H9 (cell line): ENCODE measurements around the gene FARP1. TPM values are rescaled to one million over a fixed set of nuclear protein-coding genes. Genes with fewer than 3 reads are reported as not detected.

Experiments
- DNase-seq: peaks from one replicate; pipeline ENCODE4 v3.0.0-alpha.2; 2017
- H2AFZ ChIP-seq: one replicate; pipeline ENCODE4 v1.6.1; 2013; ENCODE audit warnings: mild to moderate bottlenecking, low read length, control low read depth, moderate library complexity
- H2AK5ac ChIP-seq: 2 replicates; pipeline ENCODE4 v1.6.1; 2013; ENCODE audit warnings: low read length, control low read depth, mixed read lengths; ENCODE audit not compliant: insufficient read length
- H2BK120ac ChIP-seq: one replicate; pipeline ENCODE4 v1.6.1; 2013; ENCODE audit warnings: low read depth, mild to moderate bottlenecking, low read length, control low read depth, inconsistent platforms; ENCODE audit not compliant: poor library complexity, severe bottlenecking
- H2BK12ac ChIP-seq: 2 replicates; pipeline ENCODE4 v1.6.1; 2013; ENCODE audit warnings: low read length, control low read depth, mixed read lengths, low read depth; ENCODE audit not compliant: insufficient read length
- H2BK15ac ChIP-seq: 2 replicates; pipeline ENCODE4 v1.6.1; 2013; ENCODE audit warnings: low read depth, low read length, control low read depth
- H2BK20ac ChIP-seq: one replicate; pipeline ENCODE4 v1.6.1; 2013; ENCODE audit warnings: low read depth, mild to moderate bottlenecking, low read length, control low read depth, inconsistent platforms; ENCODE audit not compliant: poor library complexity, severe bottlenecking
- H2BK5ac ChIP-seq: 2 replicates; pipeline ENCODE4 v1.6.1; 2013; ENCODE audit warnings: low read length, control low read depth, mixed read lengths; ENCODE audit not compliant: insufficient read length
- H3K14ac ChIP-seq: 2 replicates; pipeline ENCODE4 v1.6.1; 2013; ENCODE audit warnings: low read length, control low read depth; ENCODE audit not compliant: insufficient read depth
- H3K18ac ChIP-seq: 2 replicates; pipeline ENCODE4 v1.6.1; 2013; ENCODE audit warnings: low read depth, mild to moderate bottlenecking, mixed read lengths, low read length, control low read depth; ENCODE audit not compliant: insufficient read length
- H3K23ac ChIP-seq: 2 replicates; pipeline ENCODE4 v1.6.1; 2013; ENCODE audit warnings: low read length, control low read depth, mixed read lengths, low read depth; ENCODE audit not compliant: insufficient read length
- H3K23me2 ChIP-seq: 2 replicates; pipeline ENCODE4 v1.6.1; 2013; ENCODE audit warnings: low read depth, mild to moderate bottlenecking, mixed read lengths, low read length, control low read depth; ENCODE audit not compliant: insufficient read length, poor library complexity, severe bottlenecking
- H3K27ac ChIP-seq: 2 replicates; pipeline ENCODE4 v1.5.1; 2013; ENCODE audit warnings: low read length, control low read depth, mixed read lengths, low read depth; ENCODE audit not compliant: insufficient read length
- H3K27me3 ChIP-seq: 2 replicates; pipeline ENCODE4 v1.6.1; 2013; ENCODE audit warnings: low read length, control low read depth, inconsistent platforms; ENCODE audit not compliant: insufficient read depth
- H3K4ac ChIP-seq: 2 replicates; pipeline ENCODE4 v1.6.1; 2013; ENCODE audit warnings: low read depth, mild to moderate bottlenecking, control low read depth, inconsistent platforms, low read length, moderate library complexity
- H3K4me1 ChIP-seq: 2 replicates; pipeline ENCODE4 v1.6.1; 2013; ENCODE audit warnings: low read length, control low read depth, inconsistent platforms; ENCODE audit not compliant: insufficient read depth
- H3K4me2 ChIP-seq: 2 replicates; pipeline ENCODE4 v1.6.1; 2013; ENCODE audit warnings: low read length, control low read depth, mixed read lengths; ENCODE audit not compliant: insufficient read length, insufficient read depth
- H3K56ac ChIP-seq: 2 replicates; pipeline ENCODE4 v1.6.1; 2013; ENCODE audit warnings: low read depth, mild to moderate bottlenecking, mixed read lengths, low read length, control low read depth; ENCODE audit not compliant: insufficient read length
- H3K79me1 ChIP-seq: 2 replicates; pipeline ENCODE4 v1.6.1; 2013; ENCODE audit warnings: low read depth, mild to moderate bottlenecking, moderate library complexity, low read length, control low read depth, inconsistent platforms; ENCODE audit not compliant: insufficient read depth, poor library complexity, severe bottlenecking
- H3K79me2 ChIP-seq: 2 replicates; pipeline ENCODE4 v1.6.1; 2013; ENCODE audit warnings: low read length, control low read depth, inconsistent platforms; ENCODE audit not compliant: insufficient read depth
- H3K9ac ChIP-seq: 2 replicates; pipeline ENCODE4 v1.6.1; 2013; ENCODE audit warnings: low read length, control low read depth, mixed read lengths; ENCODE audit not compliant: insufficient read length; ENCODE audit errors: extremely low read depth
- H3K9me3 ChIP-seq: one replicate; pipeline ENCODE4 v1.6.1; 2013; ENCODE audit warnings: low read depth, low read length, inconsistent platforms; ENCODE audit not compliant: control insufficient read depth
- H3T11ph ChIP-seq: one replicate; pipeline ENCODE4 v1.6.1; 2013; ENCODE audit warnings: mild to moderate bottlenecking, low read length, control low read depth, inconsistent platforms
- H4K20me1 ChIP-seq: one replicate; pipeline ENCODE4 v1.6.1; 2013; ENCODE audit not compliant: control insufficient read depth, insufficient read length, insufficient read depth
- H4K5ac ChIP-seq: 2 replicates; pipeline ENCODE4 v1.6.1; 2013; ENCODE audit warnings: low read depth, mild to moderate bottlenecking, mixed read lengths, low read length, control low read depth; ENCODE audit not compliant: insufficient read length
- H4K8ac ChIP-seq: replicated peaks from 2 replicates; pipeline ENCODE4 v1.6.1; 2013; ENCODE audit warnings: low read length, control low read depth, mixed read lengths, low read depth; ENCODE audit not compliant: insufficient read length
- H4K91ac ChIP-seq: 2 replicates; pipeline ENCODE4 v1.6.1; 2013; ENCODE audit warnings: low read depth, mild to moderate bottlenecking, moderate library complexity, mixed read lengths, low read length, control low read depth; ENCODE audit not compliant: insufficient read length
- H3K27ac Mint-ChIP-seq, 3 experiments: 2 replicates in 2 of 3; 3 replicates in 1 of 3; pipeline ENCODE4 v1.8.0; 2020 to 2021; ENCODE audit warnings: mixed read lengths in 3 of 3, mild to moderate bottlenecking in 1 of 3, moderate library complexity in 1 of 3
- H3K27me3 Mint-ChIP-seq: 2 replicates; pipeline ENCODE4 v1.8.0; 2021; ENCODE audit warnings: low read depth, mild to moderate bottlenecking, moderate library complexity, mixed read lengths
- H3K36me3 Mint-ChIP-seq, 3 experiments: 2 replicates in 2 of 3; 3 replicates in 1 of 3; pipeline ENCODE4 v1.8.0; 2020 to 2021; ENCODE audit warnings: low read depth in 3 of 3, mixed read lengths in 3 of 3; ENCODE audit not compliant: insufficient read depth in 1 of 3
- H3K4me1 Mint-ChIP-seq, 2 experiments: 2 replicates each; pipeline ENCODE4 v1.8.0; 2020; ENCODE audit warnings: mixed read lengths in 2 of 2
- H3K4me3 Mint-ChIP-seq, 2 experiments: 2 replicates in 1 of 2; 3 replicates in 1 of 2; pipeline ENCODE4 v1.8.0; 2020 to 2021; ENCODE audit warnings: mild to moderate bottlenecking in 2 of 2, mixed read lengths in 2 of 2, moderate library complexity in 1 of 2
- H3K9me3 Mint-ChIP-seq, 2 experiments: 2 replicates in 1 of 2; 3 replicates in 1 of 2; pipeline ENCODE4 v1.8.0; 2020; ENCODE audit warnings: mild to moderate bottlenecking in 2 of 2, mixed read lengths in 2 of 2, moderate library complexity in 1 of 2
- WGBS: extraction: QIAGEN DNeasy Blood & Tissue Kit; methylation state at CpG from one replicate; pipeline ENCODE4 v1.1.7; 2013; ENCODE audit warnings: missing lambda C conversion rate, low lambda C conversion rate, mixed read lengths; ENCODE audit not compliant: insufficient read length; ENCODE audit errors: extremely low coverage; 5-methylcytosine and 5-hydroxymethylcytosine counted together
- total RNA-seq: library from RNA; stranded (reverse); gene quantifications from 2 replicates; pipeline ENCODE4 v1.2.1, GENCODE V29; 2021
- TF ChIP-seq, protein P1 (sequence below): fragments of 200-600 bp; sonication (generic); conservative IDR thresholded peaks from 3 replicates; pipeline ENCODE4 v1.8.0; 2021; ENCODE audit warnings: antibody characterized with exemption, mild to moderate bottlenecking

The FARP1 gene
- total RNA-seq, 1 experiment from 2014 or later: 95.9 TPM

DNA sequence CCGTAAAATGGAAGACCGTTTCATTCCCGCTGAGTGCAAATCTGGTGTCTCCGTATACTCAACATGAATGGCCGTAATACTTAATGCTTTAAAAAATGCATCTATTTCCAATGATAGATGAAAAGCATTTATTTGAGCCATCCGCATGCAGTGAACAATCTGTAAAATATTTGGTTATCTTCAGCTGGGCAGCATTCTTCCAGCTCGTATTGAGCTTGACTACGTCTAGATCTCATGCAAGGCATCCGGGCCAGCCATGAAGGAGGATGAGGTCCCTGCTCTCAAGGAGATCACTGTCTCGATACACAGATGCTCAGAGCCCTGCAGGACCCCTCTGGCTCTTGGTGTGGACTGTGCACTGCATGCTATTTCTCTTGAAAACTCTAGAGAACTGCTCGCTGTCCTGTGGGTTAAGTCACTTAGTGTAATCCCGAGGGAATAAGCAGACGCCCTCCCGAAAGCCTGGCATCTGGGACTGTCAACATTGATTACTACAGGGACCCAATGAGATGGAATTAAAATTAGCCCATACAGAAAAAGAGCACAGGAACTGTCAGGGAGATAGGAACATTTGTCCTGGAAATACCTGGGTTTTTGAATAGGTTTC, 146.5 kb downstream of the FARP1 start:
- no peaks in the 10 kb centered on the region for H3K9me3 ChIP-seq
- H4K5ac ChIP-seq: no peak overlapping the region
- no peak overlapping the region for H3K23ac ChIP-seq
- no peak overlapping the region for H3K9ac ChIP-seq
- 0 out of 2 replicates have a peak, but pooled peaks cover 2% of the 10 kb centered on the region for H3K79me2 ChIP-seq
- H3K4me2 ChIP-seq: no peak overlapping the region
- H3K14ac ChIP-seq: no peak overlapping the region
- no CpG with 5 or more reads among the region's 14 CpGs for WGBS
- H2BK15ac ChIP-seq: no peak overlapping the region
- no peak overlapping the region for H3T11ph ChIP-seq
- H2AFZ ChIP-seq: no peak overlapping the region
- H3K4me1 ChIP-seq: peaks cover 5% of the 10 kb centered on the region; the same call in 1 of the 2 replicates
- H3K9me3 Mint-ChIP-seq: no peaks in the 10 kb centered on the region
- DNase-seq: no peak
- peaks cover 21 to 22% of the 10 kb centered on the region in 2 experiments for H3K4me1 Mint-ChIP-seq
- H3K27me3 Mint-ChIP-seq: no peaks in the 10 kb centered on the region; the same call in 1 of the 2 replicates
- H2AK5ac ChIP-seq: no peak overlapping the region
- no peak overlapping the region for H3K27ac Mint-ChIP-seq
- H2BK120ac ChIP-seq: no peak overlapping the region
- no peak overlapping the region for H3K4ac ChIP-seq
- H4K91ac ChIP-seq: no peak overlapping the region
- H3K56ac ChIP-seq: no peak overlapping the region
- TF ChIP-seq, protein P1, sequence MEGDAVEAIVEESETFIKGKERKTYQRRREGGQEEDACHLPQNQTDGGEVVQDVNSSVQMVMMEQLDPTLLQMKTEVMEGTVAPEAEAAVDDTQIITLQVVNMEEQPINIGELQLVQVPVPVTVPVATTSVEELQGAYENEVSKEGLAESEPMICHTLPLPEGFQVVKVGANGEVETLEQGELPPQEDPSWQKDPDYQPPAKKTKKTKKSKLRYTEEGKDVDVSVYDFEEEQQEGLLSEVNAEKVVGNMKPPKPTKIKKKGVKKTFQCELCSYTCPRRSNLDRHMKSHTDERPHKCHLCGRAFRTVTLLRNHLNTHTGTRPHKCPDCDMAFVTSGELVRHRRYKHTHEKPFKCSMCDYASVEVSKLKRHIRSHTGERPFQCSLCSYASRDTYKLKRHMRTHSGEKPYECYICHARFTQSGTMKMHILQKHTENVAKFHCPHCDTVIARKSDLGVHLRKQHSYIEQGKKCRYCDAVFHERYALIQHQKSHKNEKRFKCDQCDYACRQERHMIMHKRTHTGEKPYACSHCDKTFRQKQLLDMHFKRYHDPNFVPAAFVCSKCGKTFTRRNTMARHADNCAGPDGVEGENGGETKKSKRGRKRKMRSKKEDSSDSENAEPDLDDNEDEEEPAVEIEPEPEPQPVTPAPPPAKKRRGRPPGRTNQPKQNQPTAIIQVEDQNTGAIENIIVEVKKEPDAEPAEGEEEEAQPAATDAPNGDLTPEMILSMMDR: no peak
- no peak overlapping the region for H3K18ac ChIP-seq
- no peaks in the 10 kb centered on the region for H3K27me3 ChIP-seq
- no peak overlapping the region for H3K4me3 Mint-ChIP-seq
- H2BK12ac ChIP-seq: no peak overlapping the region
- peaks cover 0 to 3% (median 2%) of the 10 kb centered on the region in 3 experiments; a peak in 3 of 7 replicates for H3K36me3 Mint-ChIP-seq
- no peaks in the 10 kb centered on the region for H3K23me2 ChIP-seq
- no peaks in the 10 kb centered on the region for H3K79me1 ChIP-seq
- H3K27ac ChIP-seq: no peak overlapping the region
- no peak overlapping the region for H2BK5ac ChIP-seq
- no peak overlapping the region for H4K8ac ChIP-seq
- no peak overlapping the region for H2BK20ac ChIP-seq
- no peaks in the 10 kb centered on the region for H4K20me1 ChIP-seq
